ENCODE results near the gene FYN. TPM values are rescaled to one million over a fixed set of nuclear protein-coding genes. Genes with fewer than 3 reads are reported as not detected.
"Not testable (repeated sequence)": the region's sequence is repeated elsewhere in the genome, so short reads cannot be mapped to it uniquely, and the experiment has no call there.

FYN gene
- total and polyA plus RNA-seq, 2 of the 4 experiments (the other 2 are of a cell fraction) = 30.8 to 36.4 TPM

DNA sequence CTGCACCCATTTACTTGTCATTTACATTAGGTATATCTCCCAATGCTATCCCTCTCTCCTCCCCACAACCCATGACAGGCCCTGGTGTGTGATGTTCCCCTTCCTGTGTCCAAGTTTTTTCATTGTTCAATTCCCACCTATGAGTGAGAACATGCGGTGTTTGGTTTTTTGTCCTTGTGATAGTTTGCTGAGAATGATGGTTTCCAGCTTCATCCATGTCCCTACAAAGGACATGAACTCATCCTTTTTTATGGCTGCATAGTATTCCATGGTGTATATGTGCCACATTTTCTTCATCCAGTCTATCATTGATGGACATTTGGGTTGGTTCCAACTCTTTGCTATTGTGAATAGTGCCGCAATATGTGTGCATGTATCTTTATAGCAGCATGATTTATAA, 87.1 kb downstream of the FYN start:
- H2BK120ac ChIP-seq (ENCODE audit: low read depth, low read length); H3K4me1 ChIP-seq (ENCODE audit: control insufficient read depth, insufficient read depth, low read length); intact Hi-C loops (cut with micrococcal nuclease); H3K4ac ChIP-seq (ENCODE audit: low read depth, low read length); DNase-seq; H3K18ac ChIP-seq (ENCODE audit: low read depth, low read length); H4K20me1 ChIP-seq (ENCODE audit: insufficient read depth, low read length); H2BK15ac ChIP-seq (ENCODE audit: low read depth, low read length); H3K9me3 ChIP-seq (ENCODE audit: control insufficient read depth, insufficient read depth, low read length); H3K56ac ChIP-seq (ENCODE audit: extremely low read depth, insufficient read depth, low read length); H3K27me3 ChIP-seq (ENCODE audit: control insufficient read depth, insufficient read depth, low read length); H3K9me1 ChIP-seq (ENCODE audit: insufficient read depth, low read length); ATAC-seq (ENCODE audit: low read depth); BruUV-seq (replicated peaks); H3K4me3 ChIP-seq (ENCODE audit: insufficient read depth, low read depth, low read length); H4K8ac ChIP-seq (ENCODE audit: low read depth in 2 of 2, low read length in 2 of 2); H3K9ac ChIP-seq (ENCODE audit: low read depth, low read length); H2AFZ ChIP-seq (replicated peaks; ENCODE audit: low read length, poor library complexity); H3K23ac ChIP-seq (ENCODE audit: low read depth, low read length); H3K14ac ChIP-seq (replicated peaks; ENCODE audit: low read depth, low read length); H4K91ac ChIP-seq (ENCODE audit: insufficient read depth, low read depth, low read length); H3K27ac ChIP-seq (ENCODE audit: insufficient read depth, low read length); H2AK5ac ChIP-seq (ENCODE audit: low read depth, low read length); in situ Hi-C loops (cut with MboI; ENCODE audit: low sequenced_read_pairs); H4K5ac ChIP-seq (ENCODE audit: low read depth, low read length); H2AK9ac ChIP-seq (replicated peaks; ENCODE audit: low read depth, low read length, poor library complexity); H3K4me2 ChIP-seq (ENCODE audit: low read depth, low read length); POLR2A ChIA-PET (ENCODE audit: unreplicated experiment); H2BK20ac ChIP-seq (ENCODE audit: low read depth, low read length); CTCF ChIA-PET; dilution Hi-C loops (cut with HindIII; ENCODE audit: low sequenced_read_pairs, unreplicated experiment); H2BK5ac ChIP-seq (ENCODE audit: low read depth, low read length, poor library complexity, severe bottlenecking); H3K36me3 ChIP-seq (ENCODE audit: control insufficient read depth, insufficient read depth, low read length): not testable (repeated sequence)
- H3K79me1 ChIP-seq (ENCODE audit: low read depth in 1 of 2, low read length in 2 of 2) = peaks cover 22 to 31% of the 10 kb centered on the region in 2 experiments; a peak in 2 of 4 replicates
- no CpG with 5 or more reads among the region's 2 CpGs for WGBS, 2 experiments (ENCODE audit: extremely low coverage in 2 of 2, insufficient read length in 1 of 2)

Data from IMR-90 (cell line).